Activated T-cell treated with anti-CD3 and anti-CD28 coated beads, Interleukin-2, amount 50 U/mL, for 4 hours (primary cell): Measurements from ENCODE around the gene ATXN7L2. TPM values are rescaled to one million over a fixed set of nuclear protein-coding genes. Genes with fewer than 3 reads are reported as not detected.
A peak's percentile ranks its signal among the peaks of the same experiment; 100 is the strongest.
"Not testable (repeated sequence)": the region's sequence is repeated elsewhere in the genome, so short reads cannot be mapped to it uniquely, and the experiment has no call there.

Experiments used
- ATAC-seq, 2 donors: fragments of 200-7000 bp; cut with Tn5 transposase; one replicate each; pipeline ENCODE4 v1.10.0; 2021
- DNase-seq: peaks from one replicate; pipeline ENCODE4 v3.0.0-alpha.2; 2020
- H3K27me3 Mint-ChIP-seq: one replicate; pipeline ENCODE4 v1.8.0; 2021; ENCODE audit warnings: low read depth, mixed read lengths
- H3K36me3 Mint-ChIP-seq: one replicate; pipeline ENCODE4 v1.8.0; 2022; ENCODE audit warnings: mixed read lengths; ENCODE audit not compliant: insufficient read depth
- H3K4me1 Mint-ChIP-seq: one replicate; pipeline ENCODE4 v1.8.0; 2021; ENCODE audit warnings: low read depth, mixed read lengths
- H3K4me3 Mint-ChIP-seq: one replicate; pipeline ENCODE4 v1.8.0; 2021; ENCODE audit warnings: mild to moderate bottlenecking, moderate library complexity, mixed read lengths
- H3K9me3 Mint-ChIP-seq: one replicate; pipeline ENCODE4 v1.8.0; 2021; ENCODE audit warnings: mixed read lengths
- total RNA-seq, 3 donors: library from RNA; stranded (reverse); gene quantifications; one replicate each; pipeline ENCODE4 v1.2.1, GENCODE V29; 2021

Gene ATXN7L2
- total RNA-seq, 3 donors from 2014 or later: 19.5 to 23.8 (median 23.6) TPM

- peaks cover 64% of the 10 kb centered on the region for H3K27me3 Mint-ChIP-seq
- H3K9me3 Mint-ChIP-seq: no peaks in the 10 kb centered on the region
- peak in 1 of 2 donors; percentile 9 for ATAC-seq
- DNase-seq: no peak
- no peaks in the 10 kb centered on the region for H3K36me3 Mint-ChIP-seq
- H3K4me3 Mint-ChIP-seq: peak overlapping the region; percentile 19
- peaks cover 6% of the 10 kb centered on the region for H3K4me1 Mint-ChIP-seq
These were observed 16.4 kb upstream of the ATXN7L2 start for GRCh38 chr1:109467301-109467777.

- no peaks in the 10 kb centered on the region for H3K36me3 Mint-ChIP-seq
- peaks cover 6% of the 10 kb centered on the region for H3K4me1 Mint-ChIP-seq
- H3K27me3 Mint-ChIP-seq: peaks cover 62% of the 10 kb centered on the region
- ATAC-seq (no peak), DNase-seq (no peak)
- no peak overlapping the region for H3K4me3 Mint-ChIP-seq
- no peaks in the 10 kb centered on the region for H3K9me3 Mint-ChIP-seq
These were observed 15.6 kb upstream of the ATXN7L2 start for GRCh38 chr1:109468061-109468460.

- Mint-ChIP-seq H3K27me3 (peaks cover 64% of the 10 kb centered on the region), H3K4me3 (no peak overlapping the region), H3K4me1 (peaks cover 6% of the 10 kb centered on the region), H3K9me3 (no peaks in the 10 kb centered on the region), H3K36me3 (no peaks in the 10 kb centered on the region)
- DNase-seq (no peak), ATAC-seq (no peak)
These were observed 14.8 kb upstream of the ATXN7L2 start for GRCh38 chr1:109468903-109469302.

- ATAC-seq: no peak
- peaks cover 60% of the 10 kb centered on the region for H3K27me3 Mint-ChIP-seq
These were observed 13.5 kb upstream of the ATXN7L2 start for GRCh38 chr1:109470245-109470644.

GRCh38 chr1:109472779-109473178 lies 10.9 kb upstream of the ATXN7L2 start:
- Mint-ChIP-seq H3K36me3 (no peaks in the 10 kb centered on the region), H3K4me1 (no peaks in the 10 kb centered on the region), H3K4me3 (no peak overlapping the region), H3K27me3 (peaks cover 52% of the 10 kb centered on the region), H3K9me3 (no peaks in the 10 kb centered on the region)
- no peak for DNase-seq
- ATAC-seq: no peak

More at GRCh38 chr1:109470245-109470644, 13.5 kb upstream of the ATXN7L2 start:
- no peaks in the 10 kb centered on the region for H3K9me3 Mint-ChIP-seq
- H3K4me3 Mint-ChIP-seq: no peak overlapping the region
- peaks cover 6% of the 10 kb centered on the region for H3K4me1 Mint-ChIP-seq
- no peaks in the 10 kb centered on the region for H3K36me3 Mint-ChIP-seq
- no peak for DNase-seq

- H3K4me3 Mint-ChIP-seq, H3K36me3 Mint-ChIP-seq, ATAC-seq, H3K9me3 Mint-ChIP-seq, H3K4me1 Mint-ChIP-seq, DNase-seq: not testable (repeated sequence)
- peaks cover 46% of the 10 kb centered on the region for H3K27me3 Mint-ChIP-seq
These were observed 10.2 kb upstream of the ATXN7L2 start for GRCh38 chr1:109473284-109474057.

GRCh38 chr1:109474697-109475096 lies 9.0 kb upstream of the ATXN7L2 start:
- Mint-ChIP-seq H3K4me1 (no peaks in the 10 kb centered on the region), H3K27me3 (peaks cover 41% of the 10 kb centered on the region), H3K36me3 (no peaks in the 10 kb centered on the region), H3K4me3 (no peak overlapping the region), H3K9me3 (no peaks in the 10 kb centered on the region)
- no peak for DNase-seq
- no peak for ATAC-seq

- H3K4me1 Mint-ChIP-seq: no peaks in the 10 kb centered on the region
- peaks cover 40% of the 10 kb centered on the region for H3K27me3 Mint-ChIP-seq
- H3K4me3 Mint-ChIP-seq: no peak overlapping the region
- no peak for ATAC-seq
- no peaks in the 10 kb centered on the region for H3K36me3 Mint-ChIP-seq
- no peak for DNase-seq
- H3K9me3 Mint-ChIP-seq: no peaks in the 10 kb centered on the region
These were observed 8.4 kb upstream of the ATXN7L2 start for GRCh38 chr1:109475261-109475660.

- no peaks in the 10 kb centered on the region for H3K36me3 Mint-ChIP-seq
- H3K9me3 Mint-ChIP-seq: no peaks in the 10 kb centered on the region
- no peaks in the 10 kb centered on the region for H3K4me1 Mint-ChIP-seq
- peaks cover 29% of the 10 kb centered on the region for H3K27me3 Mint-ChIP-seq
- H3K4me3 Mint-ChIP-seq: no peak overlapping the region
- ATAC-seq: no peak
- DNase-seq: no peak
These were observed 6.9 kb upstream of the ATXN7L2 start for GRCh38 chr1:109476825-109477224.

GRCh38 chr1:109477821-109478220 lies 5.9 kb upstream of the ATXN7L2 start:
- peaks cover 9% of the 10 kb centered on the region for H3K4me1 Mint-ChIP-seq
- no peak for ATAC-seq
- H3K27me3 Mint-ChIP-seq: peaks cover 26% of the 10 kb centered on the region
- no peak overlapping the region for H3K4me3 Mint-ChIP-seq
- DNase-seq: no peak
- H3K9me3 Mint-ChIP-seq: no peaks in the 10 kb centered on the region
- H3K36me3 Mint-ChIP-seq: no peaks in the 10 kb centered on the region

GRCh38 chr1:109478806-109479205 lies 4.9 kb upstream of the ATXN7L2 start:
- peaks cover 16% of the 10 kb centered on the region for H3K4me1 Mint-ChIP-seq
- H3K36me3 Mint-ChIP-seq: no peaks in the 10 kb centered on the region
- DNase-seq (no peak), ATAC-seq (no peak)
- no peaks in the 10 kb centered on the region for H3K9me3 Mint-ChIP-seq
- peaks cover 20% of the 10 kb centered on the region for H3K27me3 Mint-ChIP-seq
- no peak overlapping the region for H3K4me3 Mint-ChIP-seq

GRCh38 chr1:109479311-109479710 lies 4.4 kb upstream of the ATXN7L2 start:
- no peak for ATAC-seq
- Mint-ChIP-seq H3K4me3 (no peak overlapping the region), H3K36me3 (no peaks in the 10 kb centered on the region), H3K9me3 (no peaks in the 10 kb centered on the region), H3K4me1 (peaks cover 19% of the 10 kb centered on the region), H3K27me3 (peaks cover 20% of the 10 kb centered on the region)
- no peak for DNase-seq

- H3K4me1 Mint-ChIP-seq: peaks cover 25% of the 10 kb centered on the region
- H3K4me3 Mint-ChIP-seq: no peak overlapping the region
- no peaks in the 10 kb centered on the region for H3K36me3 Mint-ChIP-seq
- ATAC-seq: no peak
- H3K27me3 Mint-ChIP-seq: peaks cover 15% of the 10 kb centered on the region
- H3K9me3 Mint-ChIP-seq: no peaks in the 10 kb centered on the region
- no peak for DNase-seq
These were observed 3.8 kb upstream of the ATXN7L2 start for GRCh38 chr1:109479901-109480300.

- Mint-ChIP-seq H3K27me3 (peaks cover 3% of the 10 kb centered on the region), H3K36me3 (peaks cover 6% of the 10 kb centered on the region), H3K9me3 (no peaks in the 10 kb centered on the region), H3K4me3 (no peak overlapping the region), H3K4me1 (peaks cover 36% of the 10 kb centered on the region)
- DNase-seq: no peak
- ATAC-seq: no peak
These were observed 2.1 kb upstream of the ATXN7L2 start for GRCh38 chr1:109481646-109482045.

- ATAC-seq: no peak
- DNase-seq: no peak
- Mint-ChIP-seq H3K36me3 (peaks cover 6% of the 10 kb centered on the region), H3K4me3 (peak overlapping the region; percentile 13), H3K27me3 (peaks cover 3% of the 10 kb centered on the region), H3K4me1 (peaks cover 36% of the 10 kb centered on the region), H3K9me3 (no peaks in the 10 kb centered on the region)
These were observed 1.5 kb upstream of the ATXN7L2 start for GRCh38 chr1:109482242-109482641.
